Ishikawa (cell line): ENCODE results near the gene COASY.

Experiments used
- CEBPB ChIP-seq: IDR thresholded peaks from 2 replicates; pipeline ENCODE4 v1.6.1; 2012
- CREB1 ChIP-seq: IDR thresholded peaks from 2 replicates; pipeline ENCODE4 v1.6.1; 2012; ENCODE audit warnings: low read depth
- EP300 ChIP-seq: IDR thresholded peaks from 2 replicates; pipeline ENCODE4 v1.6.1; 2012; ENCODE audit warnings: borderline replicate concordance
- MAX ChIP-seq: IDR thresholded peaks from 2 replicates; pipeline ENCODE4 v1.6.1; 2012
- RAD21 ChIP-seq: IDR thresholded peaks from 2 replicates; pipeline ENCODE4 v1.6.1; 2012; ENCODE audit warnings: low read depth
- TAF1 ChIP-seq: IDR thresholded peaks from 2 replicates; pipeline ENCODE4 v1.6.1; 2012; ENCODE audit warnings: low read depth, mild to moderate bottlenecking
- TCF12 ChIP-seq: IDR thresholded peaks from 2 replicates; pipeline ENCODE4 v1.6.1; 2012; ENCODE audit warnings: low read depth
- TEAD4 ChIP-seq: IDR thresholded peaks from 2 replicates; pipeline ENCODE4 v1.6.1; 2012
- USF1 ChIP-seq: IDR thresholded peaks from 2 replicates; pipeline ENCODE4 v1.6.1; 2012
- YY1 ChIP-seq: IDR thresholded peaks from 2 replicates; pipeline ENCODE4 v1.6.1; 2012; ENCODE audit warnings: low read depth
- ZBTB7A ChIP-seq: IDR thresholded peaks from 2 replicates; pipeline ENCODE4 v1.6.1; 2012; ENCODE audit warnings: low read depth
- TF ChIP-seq, protein P1 (sequence below): IDR thresholded peaks from 2 replicates; pipeline ENCODE4 v1.6.1; 2012; ENCODE audit warnings: low read depth, mild to moderate bottlenecking

- TF ChIP-seq ZBTB7A (no peak), EP300 (no peak), MAX (no peak), RAD21 (no peak), YY1 (no peak), TEAD4 (no peak), CREB1 (no peak), TCF12 (no peak), CEBPB (no peak), TAF1 (no peak), USF1 (no peak)
- TF ChIP-seq, protein P1, sequence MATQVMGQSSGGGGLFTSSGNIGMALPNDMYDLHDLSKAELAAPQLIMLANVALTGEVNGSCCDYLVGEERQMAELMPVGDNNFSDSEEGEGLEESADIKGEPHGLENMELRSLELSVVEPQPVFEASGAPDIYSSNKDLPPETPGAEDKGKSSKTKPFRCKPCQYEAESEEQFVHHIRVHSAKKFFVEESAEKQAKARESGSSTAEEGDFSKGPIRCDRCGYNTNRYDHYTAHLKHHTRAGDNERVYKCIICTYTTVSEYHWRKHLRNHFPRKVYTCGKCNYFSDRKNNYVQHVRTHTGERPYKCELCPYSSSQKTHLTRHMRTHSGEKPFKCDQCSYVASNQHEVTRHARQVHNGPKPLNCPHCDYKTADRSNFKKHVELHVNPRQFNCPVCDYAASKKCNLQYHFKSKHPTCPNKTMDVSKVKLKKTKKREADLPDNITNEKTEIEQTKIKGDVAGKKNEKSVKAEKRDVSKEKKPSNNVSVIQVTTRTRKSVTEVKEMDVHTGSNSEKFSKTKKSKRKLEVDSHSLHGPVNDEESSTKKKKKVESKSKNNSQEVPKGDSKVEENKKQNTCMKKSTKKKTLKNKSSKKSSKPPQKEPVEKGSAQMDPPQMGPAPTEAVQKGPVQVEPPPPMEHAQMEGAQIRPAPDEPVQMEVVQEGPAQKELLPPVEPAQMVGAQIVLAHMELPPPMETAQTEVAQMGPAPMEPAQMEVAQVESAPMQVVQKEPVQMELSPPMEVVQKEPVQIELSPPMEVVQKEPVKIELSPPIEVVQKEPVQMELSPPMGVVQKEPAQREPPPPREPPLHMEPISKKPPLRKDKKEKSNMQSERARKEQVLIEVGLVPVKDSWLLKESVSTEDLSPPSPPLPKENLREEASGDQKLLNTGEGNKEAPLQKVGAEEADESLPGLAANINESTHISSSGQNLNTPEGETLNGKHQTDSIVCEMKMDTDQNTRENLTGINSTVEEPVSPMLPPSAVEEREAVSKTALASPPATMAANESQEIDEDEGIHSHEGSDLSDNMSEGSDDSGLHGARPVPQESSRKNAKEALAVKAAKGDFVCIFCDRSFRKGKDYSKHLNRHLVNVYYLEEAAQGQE = no peak
Observed at GRCh38 chr17:42512246-42512645, 49.7 kb upstream of the COASY start.
